CD14-positive monocyte (primary cell): ENCODE measurements around the gene POLG. TPM values are rescaled to one million over a fixed set of nuclear protein-coding genes. Genes with fewer than 3 reads are reported as not detected.

Experiments used
- DNase-seq, 3 donors: peaks; one replicate each; pipeline ENCODE4 v3.0.0-alpha.2; 2011 to 2022
- H2AFZ ChIP-seq: 2 replicates; pipeline ENCODE4 v1.6.0; 2012; ENCODE audit warnings: mild to moderate bottlenecking, low read depth, low read length, inconsistent platforms; ENCODE audit not compliant: insufficient read depth, poor library complexity, severe bottlenecking
- H3K27ac ChIP-seq, 2 donors: 1 replicate in 1 of 2; 2 replicates in 1 of 2; pipeline ENCODE4 v1.5.1; 2012 to 2013; ENCODE audit warnings: low read length in 2 of 2, control low read depth in 1 of 2, inconsistent platforms in 1 of 2, low read depth in 1 of 2, mild to moderate bottlenecking in 1 of 2
- H3K27me3 ChIP-seq, 2 donors: one replicate each; pipeline versions ENCODE4 v1.6.0 to v1.6.1; 2011 to 2013; ENCODE audit warnings: low read length in 2 of 2; ENCODE audit not compliant: control insufficient read depth in 2 of 2, insufficient read depth in 2 of 2
- H3K36me3 ChIP-seq, 2 donors: replicated peaks in 1 of 2; 1 replicate in 1 of 2; 2 replicates in 1 of 2; pipeline versions ENCODE4 v1.5.1 to v1.6.1; 2012 to 2013; ENCODE audit warnings: low read length in 2 of 2, control low read depth in 1 of 2, inconsistent platforms in 1 of 2, mild to moderate bottlenecking in 1 of 2; ENCODE audit not compliant: insufficient read depth in 2 of 2, control insufficient read depth in 1 of 2
- H3K4me1 ChIP-seq, 2 donors: 1 replicate in 1 of 2; 2 replicates in 1 of 2; pipeline versions ENCODE4 v1.5.1 to v1.6.1; 2012 to 2013; ENCODE audit warnings: low read length in 2 of 2, control low read depth in 1 of 2, inconsistent platforms in 1 of 2, mild to moderate bottlenecking in 1 of 2, moderate library complexity in 1 of 2; ENCODE audit not compliant: insufficient read depth in 2 of 2, control insufficient read depth in 1 of 2
- H3K4me2 ChIP-seq: replicated peaks from 2 replicates; pipeline ENCODE3; 2012; ENCODE audit warnings: low read length, moderate library complexity, mild to moderate bottlenecking; ENCODE audit not compliant: poor library complexity, severe bottlenecking; ENCODE audit errors: extremely low read depth
- H3K4me3 ChIP-seq, 3 experiments: fragments of 200-600 bp in 1 of 3; sonication (generic) in 1 of 3; replicated peaks in 1 of 3; 1 replicate in 2 of 3; 2 replicates in 1 of 3; pipeline ENCODE4 v1.5.1; 2011 to 2013; ENCODE audit warnings: low read length in 3 of 3, mild to moderate bottlenecking in 3 of 3, control low read depth in 2 of 3, low read depth in 2 of 3, inconsistent platforms in 1 of 3, moderate library complexity in 1 of 3
- H3K79me2 ChIP-seq: 2 replicates; pipeline ENCODE4 v1.6.0; 2012; ENCODE audit warnings: mild to moderate bottlenecking, control low read depth, inconsistent platforms, low read length, moderate library complexity; ENCODE audit not compliant: insufficient read depth
- H3K9ac ChIP-seq: 2 replicates; pipeline ENCODE4 v1.6.0; 2017; ENCODE audit warnings: low read length, mild to moderate bottlenecking; ENCODE audit not compliant: insufficient read depth, poor library complexity, severe bottlenecking
- H3K9me3 ChIP-seq, 2 donors: replicated peaks in 1 of 2; 1 replicate in 1 of 2; 2 replicates in 1 of 2; pipeline versions ENCODE4 v1.5.1 to v1.6.1; 2012 to 2013; ENCODE audit warnings: low read length in 2 of 2, control low read depth in 1 of 2; ENCODE audit not compliant: control insufficient read depth in 1 of 2, insufficient read depth in 1 of 2
- H4K20me1 ChIP-seq: 2 replicates; pipeline ENCODE4 v1.6.0; 2012; ENCODE audit warnings: mild to moderate bottlenecking, low read length, control low read depth, moderate library complexity; ENCODE audit not compliant: insufficient read depth
- H3K27ac Mint-ChIP-seq, 7 donors: one replicate each; pipeline ENCODE4 v1.8.0; 2020; ENCODE audit warnings: mild to moderate bottlenecking in 7 of 7, mixed read lengths in 7 of 7, moderate library complexity in 6 of 7, inconsistent platforms in 2 of 7
- H3K27me3 Mint-ChIP-seq, 3 donors: one replicate each; pipeline ENCODE4 v1.8.0; 2021 to 2022; ENCODE audit warnings: low read depth in 3 of 3, mild to moderate bottlenecking in 3 of 3, mixed read lengths in 3 of 3, moderate library complexity in 3 of 3, inconsistent platforms in 1 of 3
- H3K36me3 Mint-ChIP-seq, 2 donors: one replicate each; pipeline ENCODE4 v1.8.0; 2020; ENCODE audit warnings: mixed read lengths in 2 of 2, inconsistent platforms in 1 of 2, mild to moderate bottlenecking in 1 of 2
- H3K4me1 Mint-ChIP-seq: one replicate; pipeline ENCODE4 v1.8.0; 2020; ENCODE audit warnings: mild to moderate bottlenecking, mixed read lengths
- H3K4me3 Mint-ChIP-seq, 2 donors: one replicate each; pipeline ENCODE4 v1.8.0; 2020; ENCODE audit warnings: mild to moderate bottlenecking in 2 of 2, mixed read lengths in 2 of 2, moderate library complexity in 1 of 2
- H3K9me3 Mint-ChIP-seq, 7 donors: one replicate each; pipeline ENCODE4 v1.8.0; 2020 to 2022; ENCODE audit warnings: mixed read lengths in 7 of 7, mild to moderate bottlenecking in 6 of 7, moderate library complexity in 6 of 7, inconsistent platforms in 2 of 7
- WGBS: methylation state at CpG from one replicate; pipeline ENCODE4 v1.1.5; 2013; ENCODE audit warnings: missing lambda C conversion rate; ENCODE audit not compliant: insufficient coverage; 5-methylcytosine and 5-hydroxymethylcytosine counted together
- intact Hi-C, 2 donors: fragments of 100-400 bp; cut with micrococcal nuclease; formaldehyde crosslinking; loops; one replicate each; pipeline versions ENCODE4 v1.15.0 to v1.15.1; 2023
- polyA plus RNA-seq, 3 donors: library from polyadenylated mRNA; depleted of rRNA in 1 of 3; unstranded in 2 of 3; stranded (reverse) in 1 of 3; fragments of 300-500 nt in 2 of 3; fragments of >200 nt in 1 of 3; fragmentation: Illumina TruSeq in 2 of 3; gene quantifications; 1 replicate in 2 of 3; 2 replicates in 1 of 3; pipeline ENCODE4 v1.2.3, GENCODE V29; 2012 to 2021
- TF ChIP-seq, protein P1 (sequence below): fragments of 200-600 bp; IDR thresholded peaks from one replicate; pipeline ENCODE4 v1.8.0; 2022; ENCODE audit warnings: antibody characterized with exemption, mild to moderate bottlenecking

Gene POLG
- polyA plus RNA-seq, 3 donors: 19.2 to 66.7 (median 21.6) TPM

DNA sequence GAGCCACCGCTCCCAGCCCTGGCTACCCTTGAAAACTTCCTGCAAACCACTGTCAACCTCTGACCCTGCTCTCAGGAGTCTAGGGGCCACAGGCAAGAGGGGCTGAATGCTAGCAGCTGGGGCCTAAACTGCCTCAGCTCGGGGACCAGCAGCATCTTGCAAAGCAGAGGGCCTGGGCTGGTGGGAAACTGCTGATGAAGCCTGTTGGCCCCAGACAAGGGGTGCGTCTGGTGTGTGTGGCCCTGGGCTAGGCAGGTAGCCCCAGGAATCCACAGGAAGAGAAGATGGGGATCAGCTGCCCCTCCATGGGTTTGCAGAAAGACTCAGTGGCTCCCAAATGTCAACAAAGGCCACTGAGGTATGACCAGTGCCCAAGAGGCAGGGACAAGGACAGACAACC lies 8.2 kb upstream of the POLG start:
- Histone ChIP-seq H3K27ac (no peak overlapping the region), H3K4me2 (no peak overlapping the region), H3K4me1 (peaks cover 0 to 6% of the 10 kb centered on the region in 2 donors), H3K4me3 (no peak overlapping the region), H3K9ac (no peak overlapping the region), H3K36me3 (no peaks in the 10 kb centered on the region), H3K9me3 (no peaks in the 10 kb centered on the region), H2AFZ (no peak overlapping the region), H3K79me2 (no peaks in the 10 kb centered on the region), H3K27me3 (peaks cover 0 to 17% of the 10 kb centered on the region in 2 donors), H4K20me1 (no peaks in the 10 kb centered on the region)
- DNase-seq: no peak
- peaks cover 15 to 41% (median 23%) of the 10 kb centered on the region in 3 donors for H3K27me3 Mint-ChIP-seq
- 92% methylated on average over 3 of the region's 3 CpGs for WGBS
- no peak overlapping the region for H3K4me3 Mint-ChIP-seq
- peaks cover 2% of the 10 kb centered on the region for H3K4me1 Mint-ChIP-seq
- no peaks in the 10 kb centered on the region for H3K36me3 Mint-ChIP-seq
- TF ChIP-seq, protein P1, sequence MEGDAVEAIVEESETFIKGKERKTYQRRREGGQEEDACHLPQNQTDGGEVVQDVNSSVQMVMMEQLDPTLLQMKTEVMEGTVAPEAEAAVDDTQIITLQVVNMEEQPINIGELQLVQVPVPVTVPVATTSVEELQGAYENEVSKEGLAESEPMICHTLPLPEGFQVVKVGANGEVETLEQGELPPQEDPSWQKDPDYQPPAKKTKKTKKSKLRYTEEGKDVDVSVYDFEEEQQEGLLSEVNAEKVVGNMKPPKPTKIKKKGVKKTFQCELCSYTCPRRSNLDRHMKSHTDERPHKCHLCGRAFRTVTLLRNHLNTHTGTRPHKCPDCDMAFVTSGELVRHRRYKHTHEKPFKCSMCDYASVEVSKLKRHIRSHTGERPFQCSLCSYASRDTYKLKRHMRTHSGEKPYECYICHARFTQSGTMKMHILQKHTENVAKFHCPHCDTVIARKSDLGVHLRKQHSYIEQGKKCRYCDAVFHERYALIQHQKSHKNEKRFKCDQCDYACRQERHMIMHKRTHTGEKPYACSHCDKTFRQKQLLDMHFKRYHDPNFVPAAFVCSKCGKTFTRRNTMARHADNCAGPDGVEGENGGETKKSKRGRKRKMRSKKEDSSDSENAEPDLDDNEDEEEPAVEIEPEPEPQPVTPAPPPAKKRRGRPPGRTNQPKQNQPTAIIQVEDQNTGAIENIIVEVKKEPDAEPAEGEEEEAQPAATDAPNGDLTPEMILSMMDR: no peak
- peaks cover 0 to 3% (median 0%) of the 10 kb centered on the region in 7 donors for H3K9me3 Mint-ChIP-seq
- H3K27ac Mint-ChIP-seq: no peak overlapping the region
- intact Hi-C loops: no loop called here

DNA sequence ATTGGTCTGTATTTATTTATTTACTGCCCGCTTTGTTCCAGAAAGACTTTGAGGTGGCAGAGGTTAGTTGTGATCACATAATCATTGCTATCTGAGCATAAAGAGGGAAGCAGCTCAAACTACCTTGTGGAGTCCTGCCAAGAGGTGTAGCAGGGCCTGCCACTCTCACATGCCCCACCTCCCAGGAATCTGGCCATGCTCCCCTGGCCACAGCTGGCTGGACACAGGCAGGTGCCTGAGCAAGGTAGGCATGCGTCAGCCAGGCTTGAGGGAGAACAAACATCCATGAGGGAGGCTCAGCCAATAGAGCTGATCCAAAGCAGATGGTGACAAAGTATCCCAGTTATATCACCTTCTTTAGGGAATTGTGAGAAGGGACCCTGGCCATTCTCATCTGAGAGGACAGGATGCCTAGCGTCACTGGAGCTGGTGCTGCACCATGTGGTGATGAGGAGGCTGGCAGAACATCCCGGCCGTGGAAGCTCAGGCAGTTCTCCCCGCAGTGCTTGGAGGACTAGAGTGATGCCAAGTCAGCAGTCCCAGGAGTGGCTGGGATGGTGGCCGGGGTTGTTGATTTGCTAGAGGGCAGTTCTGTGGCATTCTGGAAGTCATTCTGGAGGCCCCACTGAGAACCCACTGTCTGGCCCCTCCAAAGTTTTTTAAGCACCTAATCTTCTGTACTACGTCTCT lies 6.8 kb upstream of the POLG start:
- TF ChIP-seq, protein P1: no peak
- H3K9ac ChIP-seq: no peak overlapping the region
- peaks cover 3% of the 10 kb centered on the region for H3K4me1 Mint-ChIP-seq
- no peak overlapping the region for H3K4me2 ChIP-seq
- intact Hi-C loops: no loop called here
- WGBS: 87% methylated on average over 6 of the region's 8 CpGs
- H3K4me3 ChIP-seq: no peak overlapping the region
- H3K36me3 ChIP-seq: no peaks in the 10 kb centered on the region
- peaks cover 0 to 3% (median 0%) of the 10 kb centered on the region in 7 donors for H3K9me3 Mint-ChIP-seq
- H4K20me1 ChIP-seq: no peaks in the 10 kb centered on the region
- H3K9me3 ChIP-seq: no peaks in the 10 kb centered on the region
- no peak overlapping the region for H3K27ac Mint-ChIP-seq
- H3K4me1 ChIP-seq: no peaks in the 10 kb centered on the region
- H3K27me3 Mint-ChIP-seq: peaks cover 15 to 39% (median 33%) of the 10 kb centered on the region in 3 donors
- H3K27ac ChIP-seq: no peak overlapping the region
- H3K79me2 ChIP-seq: no peaks in the 10 kb centered on the region
- no peak overlapping the region for H3K4me3 Mint-ChIP-seq
- H3K27me3 ChIP-seq: peaks cover 0 to 13% of the 10 kb centered on the region in 2 donors
- no peaks in the 10 kb centered on the region for H3K36me3 Mint-ChIP-seq
- H2AFZ ChIP-seq: no peak overlapping the region
- no peak for DNase-seq
